ENCODE results near the gene GDPGP1.
"Not testable (repeated sequence)": the region's sequence is repeated elsewhere in the genome, so short reads cannot be mapped to it uniquely, and the experiment has no call there.

Gene GDPGP1

DNA sequence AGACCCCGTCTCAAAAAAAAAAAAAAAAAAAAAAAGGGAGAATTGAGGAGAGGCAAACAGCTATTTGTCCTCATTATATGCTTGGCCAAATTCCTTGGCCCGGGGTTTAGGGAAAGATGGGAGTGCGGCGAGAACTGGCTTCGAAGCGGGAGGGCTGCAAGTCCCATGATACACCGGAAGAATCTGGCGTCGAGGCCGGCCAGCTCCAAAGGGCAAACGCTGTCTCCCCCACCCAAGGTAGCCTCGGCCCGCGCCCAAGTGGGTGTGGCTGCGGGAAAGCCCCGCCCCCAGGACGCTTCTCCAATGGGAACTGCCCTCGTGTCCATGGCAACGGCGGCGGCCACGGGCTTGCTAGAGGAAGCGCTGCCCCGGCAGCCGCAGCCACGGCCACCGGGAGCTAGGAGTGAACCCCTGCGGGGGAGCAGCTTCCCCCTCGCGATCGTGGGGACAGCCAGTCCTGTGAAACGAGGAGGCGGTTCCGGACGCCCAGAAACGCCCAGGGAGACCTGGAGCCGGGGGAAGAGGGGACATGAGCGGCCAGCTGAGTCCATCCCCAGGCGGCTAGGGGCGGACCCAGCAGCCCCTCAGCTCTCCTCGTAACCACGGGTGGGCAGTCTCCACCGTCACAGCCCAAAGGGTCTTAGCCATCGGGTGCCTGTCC is 15.3 kb downstream of the GDPGP1 start, which contains the start of gene TTLL13:
TSS of gene TTLL13 (plus strand) at position 354 of the 661 bp plus-strand sequence. CDS start 1,075 bp downstream, outside the sequence.
- peak; percentile 48 to 88 for DNase-seq (ENCODE audit: extremely low read depth in 1 of 2, low read depth in 1 of 2)

DNA sequence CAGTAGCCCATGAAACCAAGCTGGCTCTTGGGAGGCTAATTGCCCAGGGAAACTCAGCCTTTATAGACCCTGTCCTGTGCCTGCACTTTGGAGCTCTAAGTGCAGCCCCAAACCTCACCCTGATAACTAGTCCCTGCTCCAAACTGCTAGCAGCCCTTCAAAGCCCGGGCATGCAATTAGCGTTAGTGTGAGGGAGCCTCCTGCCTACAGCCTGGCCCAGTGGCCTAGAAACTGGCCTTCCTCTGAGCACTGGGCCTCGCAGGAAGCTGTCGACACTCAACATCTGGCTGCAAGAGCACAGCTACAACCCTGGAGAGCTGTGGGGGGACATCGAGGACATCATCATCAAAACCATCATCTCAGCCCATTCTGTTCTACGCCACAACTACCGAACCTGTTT is 23.8 kb downstream of the GDPGP1 start:
- DNase-seq (ENCODE audit: extremely low read depth in 1 of 2, low read depth in 1 of 2) = no peak

DNA sequence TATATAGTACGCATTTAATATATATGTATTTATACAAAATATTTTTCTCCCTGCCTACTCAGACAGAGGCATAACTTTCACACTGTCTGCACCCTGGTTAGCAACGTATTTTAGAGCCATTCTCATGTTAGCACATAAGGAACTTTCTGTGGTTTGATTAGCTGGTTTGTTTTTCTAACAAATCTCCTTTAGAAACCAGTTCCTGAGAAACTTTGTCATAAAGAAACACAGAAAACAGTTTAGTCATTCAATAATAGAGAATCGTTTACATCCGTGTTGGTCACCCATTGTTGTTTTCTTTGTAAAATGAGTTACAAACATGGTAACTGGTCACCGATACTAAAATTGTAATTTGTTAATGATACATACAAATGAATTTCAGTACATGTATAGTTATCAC is 25.5 kb downstream of the GDPGP1 start:
- DNase-seq (ENCODE audit: extremely low read depth in 1 of 2, low read depth in 1 of 2) = no peak

DNA sequence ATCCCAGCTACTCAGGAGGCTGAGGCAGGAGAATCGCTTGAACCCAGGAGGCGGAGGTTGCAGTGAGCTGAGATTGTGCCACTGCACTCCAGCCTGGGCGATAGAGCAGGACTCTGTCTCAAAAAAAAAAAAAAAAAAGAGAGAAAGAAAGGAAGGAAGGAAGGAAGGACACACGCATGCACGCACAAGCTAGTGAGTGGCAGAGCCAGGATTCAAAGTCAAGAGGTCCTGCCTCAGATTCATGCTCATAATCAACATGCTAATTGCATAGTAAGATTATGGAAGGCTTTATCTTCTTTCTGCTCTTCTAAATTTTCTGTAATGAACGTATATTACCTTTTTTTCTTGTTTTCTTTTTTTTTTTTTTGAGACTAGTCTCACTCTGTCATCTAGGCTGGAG is 26.7 kb downstream of the GDPGP1 start:
- not testable (repeated sequence) for DNase-seq (ENCODE audit: extremely low read depth in 1 of 2, low read depth in 1 of 2)

DNA sequence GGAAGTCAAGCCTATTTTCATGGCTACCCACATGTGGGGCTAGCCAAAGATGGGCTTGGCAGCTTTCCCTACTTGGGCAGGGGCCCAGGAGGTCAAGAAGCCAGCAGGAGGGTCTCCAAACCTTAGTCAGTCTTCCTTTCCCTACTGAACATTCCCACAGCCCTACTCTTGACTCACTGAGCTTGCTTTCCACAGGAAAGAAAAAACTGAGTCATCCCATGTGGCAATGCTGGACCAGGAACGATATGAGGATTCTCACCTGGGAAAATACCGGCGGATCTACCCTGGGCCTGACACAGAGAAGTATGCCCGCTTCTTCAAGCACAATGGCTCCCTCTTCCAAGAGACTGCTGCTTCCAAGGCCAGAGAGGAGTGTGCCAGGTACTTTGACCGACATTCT is 27.8 kb downstream of the GDPGP1 start:
- no peak for DNase-seq (ENCODE audit: extremely low read depth in 1 of 2, low read depth in 1 of 2)

DNA sequence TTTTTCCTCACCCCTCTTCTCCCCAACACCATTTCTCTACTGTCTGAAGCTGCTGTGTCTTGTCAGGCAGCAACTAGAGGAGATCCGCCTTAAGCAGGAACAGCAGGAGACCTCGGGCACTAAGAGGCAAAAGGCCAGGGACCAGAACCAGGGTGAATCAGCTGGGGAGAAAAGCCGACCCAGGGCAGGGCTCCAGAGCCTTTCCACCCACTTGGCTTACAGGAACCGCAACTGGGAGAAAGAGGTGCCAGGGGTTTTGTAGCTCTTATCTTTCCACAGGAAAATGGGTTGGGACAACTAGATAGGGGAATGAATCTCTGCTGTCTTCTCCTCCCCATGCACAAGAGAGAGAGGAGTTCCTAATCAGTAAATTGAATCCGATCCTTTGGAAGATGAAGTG is 28.4 kb downstream of the GDPGP1 start:
- DNase-seq (ENCODE audit: extremely low read depth in 1 of 2, low read depth in 1 of 2) = no peak

DNA sequence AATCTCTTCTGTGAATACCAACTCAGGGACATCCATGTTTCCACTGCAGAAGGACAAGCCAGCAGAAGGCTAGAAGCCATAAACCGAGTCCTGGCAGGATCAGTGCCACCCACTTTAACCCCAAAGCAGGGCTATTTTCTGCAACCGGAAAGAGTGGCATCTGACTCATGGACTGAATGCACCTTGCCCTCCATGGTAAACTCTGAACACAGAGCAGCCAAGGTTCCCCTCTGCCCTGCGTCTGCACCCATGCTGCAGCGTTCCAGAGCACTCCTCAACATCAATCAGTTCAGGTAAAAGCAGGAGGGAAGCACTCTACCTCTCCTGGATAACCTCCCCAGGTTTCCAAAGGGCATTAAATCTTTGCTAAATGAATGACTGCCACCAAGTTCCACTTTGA is 30.7 kb downstream of the GDPGP1 start:
- DNase-seq (ENCODE audit: extremely low read depth in 1 of 2, low read depth in 1 of 2) = peak in 1 of 2 donors; percentile 29

DNA sequence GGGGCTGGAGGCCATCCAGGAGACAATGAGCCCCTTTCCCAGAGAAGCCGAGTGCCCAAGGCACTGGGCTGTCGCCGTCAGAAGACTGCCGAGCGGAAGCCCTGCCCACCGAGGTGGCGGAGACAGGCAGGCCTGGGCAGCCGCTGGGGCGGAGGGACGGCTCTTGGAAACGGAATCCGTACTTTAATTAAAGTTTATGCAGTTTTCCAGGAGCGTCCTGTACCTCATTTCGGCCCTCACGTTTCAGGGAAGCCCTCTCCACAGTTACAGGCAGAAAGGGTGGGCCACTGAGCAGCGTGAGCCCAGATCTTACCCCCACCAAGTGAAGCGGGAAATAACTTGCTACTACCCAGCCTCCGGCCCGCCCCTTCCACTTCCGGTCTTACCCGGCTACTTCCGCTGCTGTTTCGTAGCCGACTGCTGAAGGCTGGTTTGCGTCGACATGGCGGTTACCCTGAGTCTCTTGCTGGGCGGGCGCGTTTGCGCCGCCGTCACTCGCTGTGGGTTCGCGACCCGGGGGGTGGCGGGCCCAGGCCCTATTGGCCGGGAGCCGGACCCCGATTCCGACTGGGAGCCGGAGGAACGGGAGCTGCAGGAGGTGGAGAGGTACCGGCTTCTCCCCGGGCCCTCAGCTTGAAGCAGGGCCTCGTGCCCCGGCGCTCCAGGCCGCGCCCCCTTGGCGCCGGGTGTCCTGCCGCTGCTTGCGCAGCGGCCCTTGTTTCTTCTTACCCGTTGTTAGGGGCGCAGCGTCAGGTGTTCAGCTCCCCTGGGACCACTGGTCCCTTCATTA is 31.5 kb downstream of the GDPGP1 start, which contains the start of gene NGRN:
TSS of gene NGRN (plus strand) at position 402 of the 790 bp plus-strand sequence. CDS start at position 443, 41 bp downstream.
- peak; percentile 85 to 89 for DNase-seq (ENCODE audit: extremely low read depth in 1 of 2, low read depth in 1 of 2)

DNA sequence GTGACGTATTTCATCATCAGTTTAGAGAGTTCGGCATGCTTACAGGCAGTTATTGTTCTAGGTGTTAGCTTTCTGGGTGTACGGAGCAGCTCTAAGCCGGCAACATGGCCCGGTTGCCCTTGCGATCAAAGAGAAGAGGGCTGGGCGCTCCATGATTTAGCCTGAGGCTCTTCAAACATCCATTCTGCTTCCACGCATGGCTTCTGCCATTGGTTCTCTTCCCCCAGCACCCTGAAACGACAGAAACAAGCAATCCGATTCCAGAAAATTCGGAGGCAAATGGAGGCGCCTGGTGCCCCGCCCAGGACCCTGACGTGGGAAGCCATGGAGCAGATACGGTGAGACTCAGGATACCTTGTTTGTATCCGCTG is 32.0 kb downstream of the GDPGP1 start:
- peak in 1 of 2 donors; percentile 39 for DNase-seq (ENCODE audit: extremely low read depth in 1 of 2, low read depth in 1 of 2)

DNA sequence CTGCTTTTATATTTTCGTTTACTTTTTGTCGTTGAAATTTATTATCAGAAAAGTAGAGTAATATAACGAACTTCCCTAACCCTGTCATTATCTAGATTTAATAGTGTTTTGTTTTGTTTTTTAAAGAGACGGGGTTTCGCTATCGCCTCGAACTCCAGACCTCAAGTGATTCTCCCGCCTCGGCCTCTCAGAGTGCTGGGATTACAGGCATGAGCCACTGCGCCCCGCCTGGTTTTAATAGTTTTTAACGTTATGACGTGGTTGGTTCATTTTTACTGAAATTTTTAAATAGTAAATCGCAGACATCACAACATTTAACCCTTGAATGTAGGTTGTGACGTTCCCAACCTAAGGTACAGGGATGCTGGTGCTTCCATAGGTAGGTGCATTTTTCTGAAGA is 32.5 kb downstream of the GDPGP1 start:
- no peak for DNase-seq (ENCODE audit: extremely low read depth in 1 of 2, low read depth in 1 of 2)

DNA sequence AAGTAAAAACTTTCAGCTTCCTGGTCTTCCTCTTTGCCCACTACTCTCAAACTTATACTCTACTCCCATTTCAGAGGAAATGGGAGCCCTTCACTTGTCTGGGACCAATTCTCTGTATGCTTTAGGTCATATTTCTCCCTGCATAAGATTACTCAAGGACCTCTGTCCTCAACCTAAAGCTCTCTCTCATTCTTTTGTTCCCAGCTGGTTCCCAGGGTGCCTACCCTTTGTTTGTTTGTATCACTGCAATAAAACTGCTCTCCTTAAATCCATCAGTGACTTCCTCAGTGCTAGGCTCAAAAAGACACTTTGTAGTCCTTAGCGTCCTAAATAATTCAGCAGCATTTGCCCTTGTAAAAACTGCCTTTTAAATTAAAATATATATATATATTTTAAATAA is 34.4 kb downstream of the GDPGP1 start:
- no peak for DNase-seq (ENCODE audit: extremely low read depth in 1 of 2, low read depth in 1 of 2)

DNA sequence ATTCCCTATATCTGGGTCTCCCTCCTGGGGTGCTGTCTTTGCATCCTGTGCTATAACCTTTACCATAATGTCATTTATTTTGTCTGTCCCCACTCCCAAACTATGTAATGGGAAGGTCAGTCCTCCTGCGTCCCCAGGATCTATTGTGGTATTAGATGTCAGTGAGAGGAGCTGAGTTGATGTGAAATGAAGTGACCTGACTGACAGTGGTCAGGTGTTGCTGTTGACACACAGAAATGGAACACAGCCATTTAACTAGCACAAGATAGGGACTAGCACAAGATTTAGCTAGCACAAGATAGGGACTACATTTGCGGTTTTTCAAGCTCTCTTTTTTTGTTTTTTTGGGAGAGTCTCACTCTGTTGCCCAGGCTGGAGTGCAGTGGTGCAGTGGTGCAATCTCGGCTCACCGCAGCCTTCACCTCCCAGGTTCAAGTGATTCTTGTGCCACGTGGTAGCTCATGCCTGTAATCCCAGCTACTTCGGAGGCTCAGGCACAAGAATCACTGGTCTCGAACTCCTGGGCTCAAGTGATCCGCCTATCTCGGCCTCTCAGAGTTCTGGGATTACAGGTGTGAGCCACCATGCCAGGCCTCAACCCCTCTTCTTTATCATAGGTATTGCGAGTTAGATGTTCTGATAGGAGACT is 36.6 kb downstream of the GDPGP1 start:
- DNase-seq (ENCODE audit: extremely low read depth in 1 of 2, low read depth in 1 of 2) = no peak

DNA sequence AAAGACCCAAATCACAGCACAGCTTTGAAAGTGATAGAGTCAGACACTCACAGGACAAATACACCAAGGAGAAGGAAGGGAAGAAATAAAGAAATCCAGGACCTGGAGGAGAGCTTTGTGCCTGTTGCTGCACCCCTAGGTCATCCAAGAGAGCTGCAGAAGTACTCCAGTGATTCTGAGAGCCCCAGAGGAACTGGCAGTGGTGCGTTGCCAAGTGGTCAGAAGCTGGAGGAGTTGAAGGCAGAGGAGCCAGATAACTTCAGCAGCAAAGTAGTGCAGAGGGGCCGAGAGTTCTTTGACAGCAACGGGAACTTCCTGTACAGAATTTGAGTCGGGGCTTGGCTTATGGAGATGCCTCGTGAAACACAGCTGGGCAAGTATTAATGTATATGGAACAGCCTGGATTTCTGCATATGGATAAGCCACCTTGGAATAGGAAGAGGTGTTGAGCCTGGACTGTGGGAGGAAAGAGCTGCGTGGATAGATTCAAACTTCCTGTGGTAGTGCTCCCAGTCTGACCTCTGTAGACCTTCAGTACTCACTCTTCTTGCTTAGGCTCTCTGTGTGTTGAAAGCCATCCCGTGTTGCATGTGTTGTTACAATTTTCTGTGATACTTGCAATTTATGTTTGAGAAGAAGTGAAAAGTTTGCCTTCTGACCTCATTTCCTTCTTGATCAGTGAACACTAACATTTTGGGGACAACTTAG is 37.6 kb downstream of the GDPGP1 start:
- DNase-seq (ENCODE audit: extremely low read depth in 1 of 2, low read depth in 1 of 2) = no peak

DNA sequence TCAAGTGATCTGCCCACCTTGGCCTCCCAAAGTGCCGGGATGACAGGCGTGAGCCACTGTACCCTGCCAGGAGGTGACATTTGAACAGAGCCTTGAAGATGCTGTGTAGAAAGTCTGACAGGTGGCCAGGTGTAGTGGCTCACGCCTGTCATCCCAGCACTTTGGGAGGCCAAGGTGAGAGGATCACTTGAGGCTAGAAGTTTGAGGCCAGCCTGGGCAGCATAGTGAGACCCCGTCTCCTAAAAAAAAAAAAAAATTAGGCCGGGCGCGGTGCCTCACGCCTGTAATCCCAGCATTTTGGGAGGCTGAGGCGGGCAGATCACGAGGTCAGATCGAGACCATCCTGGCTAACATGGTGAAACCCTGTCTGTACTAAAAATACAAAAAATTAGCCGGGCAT is 44.5 kb downstream of the GDPGP1 start:
- DNase-seq (ENCODE audit: extremely low read depth in 1 of 2, low read depth in 1 of 2) = not testable (repeated sequence)

DNA sequence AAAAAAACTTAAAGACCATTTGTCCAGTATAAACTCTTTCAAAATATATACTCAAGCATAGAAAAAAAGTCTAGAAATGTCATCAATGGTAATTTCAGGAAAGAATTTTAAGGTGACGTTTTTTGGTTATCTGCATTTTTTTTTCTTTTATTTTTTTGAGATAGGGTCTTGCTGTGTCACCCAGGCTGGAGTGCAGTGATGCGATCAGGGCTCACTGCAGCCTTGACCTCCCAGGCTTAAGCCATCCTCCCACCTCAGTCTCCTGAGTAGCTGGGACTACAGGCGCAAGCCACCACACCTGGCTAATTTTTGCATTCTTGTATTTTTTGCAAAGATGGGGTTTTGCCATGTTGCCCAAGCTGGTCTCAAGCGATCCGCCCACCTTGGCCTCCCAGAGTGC is 46.7 kb downstream of the GDPGP1 start:
- not testable (repeated sequence) for DNase-seq (ENCODE audit: extremely low read depth in 1 of 2, low read depth in 1 of 2)

DNA sequence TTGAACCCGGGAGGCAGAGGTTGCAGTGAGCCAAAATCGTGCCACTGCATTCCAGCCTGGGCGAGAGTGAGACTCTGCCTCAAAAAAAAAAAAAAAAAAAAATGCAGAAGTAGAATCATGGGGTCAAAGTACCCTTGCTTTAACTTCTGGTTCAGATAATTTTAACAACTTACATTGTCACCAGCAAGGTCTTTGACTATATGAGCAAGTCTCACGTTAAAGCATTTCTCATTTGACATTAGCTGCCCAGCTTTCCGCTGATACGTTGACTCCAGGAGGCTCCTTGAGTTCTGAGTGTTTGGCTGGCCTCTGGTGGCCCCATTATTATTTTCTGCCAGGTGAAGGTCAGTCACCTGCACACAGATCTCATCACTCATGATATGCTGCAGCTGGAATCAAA is 47.6 kb downstream of the GDPGP1 start:
- DNase-seq (ENCODE audit: extremely low read depth in 1 of 2, low read depth in 1 of 2) = not testable (repeated sequence)

DNA sequence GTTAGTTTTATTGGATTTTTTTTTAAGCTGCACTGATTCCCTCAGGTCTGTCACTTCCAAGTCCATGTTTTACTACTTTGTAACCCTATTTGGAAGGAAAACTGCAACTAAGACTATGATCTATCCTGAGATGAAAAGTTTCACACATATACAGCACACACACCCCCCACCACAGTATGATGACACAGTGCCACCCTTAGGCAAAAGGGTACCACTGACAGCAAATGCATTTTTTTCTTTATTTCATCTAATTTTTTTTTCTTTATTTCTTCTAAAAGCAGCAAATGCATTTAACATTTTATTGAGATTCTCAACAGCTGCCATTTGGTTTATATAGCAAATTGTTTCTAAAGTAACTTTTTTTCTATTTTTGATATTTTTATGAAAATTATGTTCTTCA is 52.7 kb downstream of the GDPGP1 start:
- DNase-seq (ENCODE audit: extremely low read depth in 1 of 2, low read depth in 1 of 2) = no peak

DNA sequence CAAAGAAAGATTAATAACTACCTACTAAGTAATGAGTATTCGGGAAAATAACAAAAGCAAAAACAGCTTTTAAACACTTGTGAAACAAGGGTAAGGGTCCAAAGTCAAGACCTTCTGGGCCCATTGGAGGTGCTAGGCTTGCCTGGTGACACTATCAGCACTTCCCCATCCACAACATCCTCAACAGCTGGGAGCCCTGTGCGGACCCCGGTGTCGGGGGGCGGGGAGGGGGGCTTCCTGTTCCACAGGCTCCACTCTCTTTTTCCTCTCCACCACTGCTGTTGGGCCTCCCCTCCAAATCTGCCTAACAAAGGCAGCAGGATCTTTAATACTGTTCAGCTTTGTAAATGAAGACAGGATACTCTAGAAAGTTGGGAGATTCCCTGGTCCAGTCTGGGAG is 53.1 kb downstream of the GDPGP1 start:
- DNase-seq (ENCODE audit: extremely low read depth in 1 of 2, low read depth in 1 of 2) = no peak

DNA sequence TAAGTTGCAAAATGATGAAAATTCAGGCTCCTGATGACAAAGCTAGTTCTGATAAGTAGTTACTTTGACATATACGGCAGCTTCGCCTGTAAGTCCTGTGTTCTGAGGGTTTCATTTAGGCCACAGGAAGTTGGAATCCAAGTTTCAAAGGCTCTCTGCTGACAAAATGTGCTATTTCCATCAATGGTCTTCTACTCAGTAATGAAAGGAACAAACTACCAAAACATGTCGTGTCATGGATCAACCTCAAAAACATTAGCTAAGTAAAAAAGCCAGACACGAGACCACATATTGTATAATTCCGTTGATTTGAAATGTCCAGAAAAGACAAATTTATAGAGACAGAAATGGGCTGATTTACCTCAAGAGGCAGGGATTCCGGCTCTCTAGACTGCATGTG is 53.9 kb downstream of the GDPGP1 start:
- DNase-seq (ENCODE audit: extremely low read depth in 1 of 2, low read depth in 1 of 2) = no peak

DNA sequence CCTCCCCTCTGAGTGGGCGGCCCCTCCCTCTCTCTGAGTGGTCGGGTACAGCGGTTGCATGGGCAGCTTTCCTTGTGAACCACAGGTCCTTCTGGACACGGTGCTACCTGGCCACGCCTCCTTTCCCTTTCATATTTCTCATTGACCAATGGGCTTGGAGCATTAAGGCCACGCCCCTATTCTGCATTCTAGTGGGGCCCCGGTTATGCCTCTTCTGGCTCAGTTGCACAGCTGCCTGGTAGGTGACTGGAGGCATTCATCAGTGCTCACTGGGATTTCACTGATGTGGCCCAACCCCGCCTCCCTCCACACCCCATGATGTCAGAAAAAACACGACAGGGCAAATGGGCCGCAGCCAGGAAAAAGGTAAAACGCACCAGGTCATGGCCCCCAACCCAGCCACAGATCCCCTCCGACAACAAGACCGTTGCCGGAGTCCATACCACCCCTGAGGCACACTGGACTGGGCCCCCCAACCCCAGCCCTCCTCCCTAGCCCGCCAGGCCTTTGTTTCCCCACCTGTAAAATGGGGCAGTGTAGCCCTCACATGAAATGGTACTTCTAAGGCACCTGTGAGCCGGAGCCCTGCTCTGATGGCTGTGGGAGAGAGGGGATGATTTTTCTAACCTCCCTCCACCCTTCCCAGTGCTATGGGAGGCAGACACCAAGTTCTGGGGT is 57.8 kb downstream of the GDPGP1 start:
- DNase-seq (ENCODE audit: extremely low read depth in 1 of 2, low read depth in 1 of 2) = no peak

Measured in stimulated activated CD8-positive, alpha-beta memory T cell treated with anti-CD3 and anti-CD28 coated beads, Interleukin-7, amount 100 ng/mL, for 48 hours (primary cell).